ENCODE data around the gene ADCY2.

The ADCY2 gene

DNA sequence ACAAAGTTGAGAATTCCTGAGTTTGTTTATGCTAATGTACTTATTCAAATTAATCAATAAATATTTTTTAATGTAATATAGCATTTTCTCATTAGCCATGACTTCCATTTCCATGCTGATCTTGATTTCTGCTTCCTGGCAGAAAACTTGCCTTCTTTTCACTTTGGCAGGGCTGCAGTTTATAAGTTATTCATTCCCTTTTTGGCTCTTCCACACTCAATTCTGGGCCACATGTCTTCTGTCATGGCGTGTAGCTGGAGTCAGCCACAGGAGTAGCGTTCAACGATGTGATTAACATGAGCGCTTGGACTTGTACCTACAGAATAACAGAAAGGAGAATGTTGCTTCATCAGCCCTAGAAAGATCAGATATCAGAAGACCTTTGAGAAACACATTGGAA, 282.1 kb downstream of the ADCY2 start (continued):
- TF ChIP-seq, protein P1, sequence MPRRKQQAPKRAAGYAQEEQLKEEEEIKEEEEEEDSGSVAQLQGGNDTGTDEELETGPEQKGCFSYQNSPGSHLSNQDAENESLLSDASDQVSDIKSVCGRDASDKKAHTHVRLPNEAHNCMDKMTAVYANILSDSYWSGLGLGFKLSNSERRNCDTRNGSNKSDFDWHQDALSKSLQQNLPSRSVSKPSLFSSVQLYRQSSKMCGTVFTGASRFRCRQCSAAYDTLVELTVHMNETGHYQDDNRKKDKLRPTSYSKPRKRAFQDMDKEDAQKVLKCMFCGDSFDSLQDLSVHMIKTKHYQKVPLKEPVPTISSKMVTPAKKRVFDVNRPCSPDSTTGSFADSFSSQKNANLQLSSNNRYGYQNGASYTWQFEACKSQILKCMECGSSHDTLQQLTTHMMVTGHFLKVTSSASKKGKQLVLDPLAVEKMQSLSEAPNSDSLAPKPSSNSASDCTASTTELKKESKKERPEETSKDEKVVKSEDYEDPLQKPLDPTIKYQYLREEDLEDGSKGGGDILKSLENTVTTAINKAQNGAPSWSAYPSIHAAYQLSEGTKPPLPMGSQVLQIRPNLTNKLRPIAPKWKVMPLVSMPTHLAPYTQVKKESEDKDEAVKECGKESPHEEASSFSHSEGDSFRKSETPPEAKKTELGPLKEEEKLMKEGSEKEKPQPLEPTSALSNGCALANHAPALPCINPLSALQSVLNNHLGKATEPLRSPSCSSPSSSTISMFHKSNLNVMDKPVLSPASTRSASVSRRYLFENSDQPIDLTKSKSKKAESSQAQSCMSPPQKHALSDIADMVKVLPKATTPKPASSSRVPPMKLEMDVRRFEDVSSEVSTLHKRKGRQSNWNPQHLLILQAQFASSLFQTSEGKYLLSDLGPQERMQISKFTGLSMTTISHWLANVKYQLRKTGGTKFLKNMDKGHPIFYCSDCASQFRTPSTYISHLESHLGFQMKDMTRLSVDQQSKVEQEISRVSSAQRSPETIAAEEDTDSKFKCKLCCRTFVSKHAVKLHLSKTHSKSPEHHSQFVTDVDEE (CRISPR knock-in tag; IDR thresholded peaks at IDR 0.05) = no peak
- TF ChIP-seq ZNF8 (CRISPR knock-in tag; IDR thresholded peaks at IDR 0.05) = no peak

DNA sequence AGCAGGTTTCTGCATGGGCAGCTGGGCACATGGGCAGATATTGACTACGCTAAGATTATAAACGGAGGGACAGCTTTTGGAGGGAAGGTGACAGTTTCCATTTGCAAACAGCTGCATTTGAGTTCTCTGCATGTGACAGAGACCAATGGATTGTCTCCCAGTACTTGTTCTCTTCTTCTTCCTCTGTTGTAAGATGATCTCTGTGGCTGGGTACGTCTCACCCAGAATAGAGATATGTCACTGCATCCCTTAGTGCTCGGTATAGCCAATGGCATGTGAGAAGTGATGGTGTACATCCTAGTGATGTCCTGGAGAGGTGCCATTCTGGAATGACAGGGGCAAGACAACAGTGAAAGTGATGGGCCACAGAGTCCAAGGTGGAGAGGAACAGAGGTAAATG, 283.7 kb downstream of the ADCY2 start:
- ATAC-seq = no peak
- TF ChIP-seq, protein P2, sequence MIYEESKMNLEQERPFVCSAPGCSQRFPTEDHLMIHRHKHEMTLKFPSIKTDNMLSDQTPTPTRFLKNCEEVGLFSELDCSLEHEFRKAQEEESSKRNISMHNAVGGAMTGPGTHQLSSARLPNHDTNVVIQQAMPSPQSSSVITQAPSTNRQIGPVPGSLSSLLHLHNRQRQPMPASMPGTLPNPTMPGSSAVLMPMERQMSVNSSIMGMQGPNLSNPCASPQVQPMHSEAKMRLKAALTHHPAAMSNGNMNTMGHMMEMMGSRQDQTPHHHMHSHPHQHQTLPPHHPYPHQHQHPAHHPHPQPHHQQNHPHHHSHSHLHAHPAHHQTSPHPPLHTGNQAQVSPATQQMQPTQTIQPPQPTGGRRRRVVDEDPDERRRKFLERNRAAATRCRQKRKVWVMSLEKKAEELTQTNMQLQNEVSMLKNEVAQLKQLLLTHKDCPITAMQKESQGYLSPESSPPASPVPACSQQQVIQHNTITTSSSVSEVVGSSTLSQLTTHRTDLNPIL (CRISPR knock-in tag; IDR thresholded peaks at IDR 0.05; ENCODE audit: low read depth) = no peak
- TF ChIP-seq OSR1 (CRISPR knock-in tag; IDR thresholded peaks at IDR 0.05) (no peak), GLIS3 (CRISPR knock-in tag; IDR thresholded peaks at IDR 0.05) (no peak), ZFP3 (CRISPR knock-in tag; IDR thresholded peaks at IDR 0.05) (no peak), TCF4 (CRISPR knock-in tag; IDR thresholded peaks at IDR 0.05; ENCODE audit: borderline replicate concordance) (no peak), RARB (CRISPR knock-in tag; IDR thresholded peaks at IDR 0.05) (no peak), ESRRG (CRISPR knock-in tag; IDR thresholded peaks at IDR 0.05) (no peak), ISL1 (CRISPR knock-in tag; IDR thresholded peaks at IDR 0.05) (no peak), PPARA (CRISPR knock-in tag; IDR thresholded peaks at IDR 0.05; ENCODE audit: borderline replicate concordance) (no peak), ARNTL (CRISPR knock-in tag; IDR thresholded peaks at IDR 0.05; ENCODE audit: borderline replicate concordance, low read depth) (no peak), ZNF565 (CRISPR knock-in tag; conservative IDR thresholded peaks at IDR 0.05; ENCODE audit: low read depth) (no peak), ZNF70 (CRISPR knock-in tag; IDR thresholded peaks at IDR 0.05) (no peak), ZNF8 (CRISPR knock-in tag; IDR thresholded peaks at IDR 0.05) (no peak), SNAI2 (CRISPR knock-in tag; IDR thresholded peaks at IDR 0.05) (no peak), TOX (CRISPR knock-in tag; IDR thresholded peaks at IDR 0.05; ENCODE audit: borderline replicate concordance) (no peak), ZC3H10 (CRISPR knock-in tag; IDR thresholded peaks at IDR 0.05) (no peak)
- TF ChIP-seq, protein P3, sequence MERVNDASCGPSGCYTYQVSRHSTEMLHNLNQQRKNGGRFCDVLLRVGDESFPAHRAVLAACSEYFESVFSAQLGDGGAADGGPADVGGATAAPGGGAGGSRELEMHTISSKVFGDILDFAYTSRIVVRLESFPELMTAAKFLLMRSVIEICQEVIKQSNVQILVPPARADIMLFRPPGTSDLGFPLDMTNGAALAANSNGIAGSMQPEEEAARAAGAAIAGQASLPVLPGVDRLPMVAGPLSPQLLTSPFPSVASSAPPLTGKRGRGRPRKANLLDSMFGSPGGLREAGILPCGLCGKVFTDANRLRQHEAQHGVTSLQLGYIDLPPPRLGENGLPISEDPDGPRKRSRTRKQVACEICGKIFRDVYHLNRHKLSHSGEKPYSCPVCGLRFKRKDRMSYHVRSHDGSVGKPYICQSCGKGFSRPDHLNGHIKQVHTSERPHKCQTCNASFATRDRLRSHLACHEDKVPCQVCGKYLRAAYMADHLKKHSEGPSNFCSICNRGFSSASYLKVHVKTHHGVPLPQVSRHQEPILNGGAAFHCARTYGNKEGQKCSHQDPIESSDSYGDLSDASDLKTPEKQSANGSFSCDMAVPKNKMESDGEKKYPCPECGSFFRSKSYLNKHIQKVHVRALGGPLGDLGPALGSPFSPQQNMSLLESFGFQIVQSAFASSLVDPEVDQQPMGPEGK (CRISPR knock-in tag; IDR thresholded peaks at IDR 0.05; ENCODE audit: borderline replicate concordance) = no peak
- TF ChIP-seq, protein P4, sequence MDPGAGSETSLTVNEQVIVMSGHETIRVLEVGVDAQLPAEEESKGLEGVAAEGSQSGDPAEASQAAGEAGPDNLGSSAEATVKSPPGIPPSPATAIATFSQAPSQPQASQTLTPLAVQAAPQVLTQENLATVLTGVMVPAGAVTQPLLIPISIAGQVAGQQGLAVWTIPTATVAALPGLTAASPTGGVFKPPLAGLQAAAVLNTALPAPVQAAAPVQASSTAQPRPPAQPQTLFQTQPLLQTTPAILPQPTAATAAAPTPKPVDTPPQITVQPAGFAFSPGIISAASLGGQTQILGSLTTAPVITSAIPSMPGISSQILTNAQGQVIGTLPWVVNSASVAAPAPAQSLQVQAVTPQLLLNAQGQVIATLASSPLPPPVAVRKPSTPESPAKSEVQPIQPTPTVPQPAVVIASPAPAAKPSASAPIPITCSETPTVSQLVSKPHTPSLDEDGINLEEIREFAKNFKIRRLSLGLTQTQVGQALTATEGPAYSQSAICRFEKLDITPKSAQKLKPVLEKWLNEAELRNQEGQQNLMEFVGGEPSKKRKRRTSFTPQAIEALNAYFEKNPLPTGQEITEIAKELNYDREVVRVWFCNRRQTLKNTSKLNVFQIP (CRISPR knock-in tag; IDR thresholded peaks at IDR 0.05; ENCODE audit: borderline replicate concordance, low read depth) = no peak
- TF ChIP-seq, protein P1 (CRISPR knock-in tag; IDR thresholded peaks at IDR 0.05) = no peak

DNA sequence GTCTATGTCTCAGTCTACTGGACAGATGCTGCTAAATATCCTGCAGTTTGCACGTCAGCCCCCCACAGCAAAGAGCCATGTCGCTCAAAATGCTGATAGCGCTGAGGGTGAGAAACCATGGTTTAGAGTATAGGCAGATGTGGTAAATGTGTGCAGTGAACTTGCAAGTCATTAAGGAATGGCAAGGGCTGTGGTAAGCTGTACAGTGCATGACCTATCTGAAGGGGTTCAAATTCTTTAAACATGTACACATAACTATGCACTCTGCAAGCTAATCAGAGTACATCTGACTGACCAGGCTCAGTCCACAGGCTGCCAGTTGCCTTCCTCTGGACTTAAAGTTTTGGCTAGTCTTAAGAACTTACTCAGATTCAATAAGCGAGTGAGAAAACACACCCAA, 284.3 kb downstream of the ADCY2 start:
- ATAC-seq = no peak
- TF ChIP-seq ZNF70 (CRISPR knock-in tag; IDR thresholded peaks at IDR 0.05) (no peak), PPARA (CRISPR knock-in tag; IDR thresholded peaks at IDR 0.05; ENCODE audit: borderline replicate concordance) (no peak), TOX (CRISPR knock-in tag; IDR thresholded peaks at IDR 0.05; ENCODE audit: borderline replicate concordance) (no peak), ZFP30 (CRISPR knock-in tag; IDR thresholded peaks at IDR 0.05) (no peak), RARB (CRISPR knock-in tag; IDR thresholded peaks at IDR 0.05) (no peak), ZC3H10 (CRISPR knock-in tag; IDR thresholded peaks at IDR 0.05) (no peak), ZNF565 (CRISPR knock-in tag; conservative IDR thresholded peaks at IDR 0.05; ENCODE audit: low read depth) (no peak), TCF4 (CRISPR knock-in tag; IDR thresholded peaks at IDR 0.05; ENCODE audit: borderline replicate concordance) (no peak), CSDC2 (CRISPR knock-in tag; IDR thresholded peaks at IDR 0.05) (no peak), ZNF8 (CRISPR knock-in tag; IDR thresholded peaks at IDR 0.05) (no peak), ARNTL (CRISPR knock-in tag; IDR thresholded peaks at IDR 0.05; ENCODE audit: borderline replicate concordance, low read depth) (no peak), ZFP3 (CRISPR knock-in tag; IDR thresholded peaks at IDR 0.05) (no peak), GLIS3 (CRISPR knock-in tag; IDR thresholded peaks at IDR 0.05) (no peak), SNAI2 (CRISPR knock-in tag; IDR thresholded peaks at IDR 0.05) (no peak), BACH2 (CRISPR knock-in tag; IDR thresholded peaks at IDR 0.05; ENCODE audit: borderline replicate concordance) (no peak)
- TF ChIP-seq, protein P2 (CRISPR knock-in tag; IDR thresholded peaks at IDR 0.05; ENCODE audit: low read depth) = no peak
- TF ChIP-seq, protein P1 (CRISPR knock-in tag; IDR thresholded peaks at IDR 0.05) = no peak

Data from SK-N-SH treated with all-trans-retinoic acid at 6 μM for 48 hours (cell line).